NOMO-1 (cell line): ENCODE measurements around the gene MROH2B.
"Not testable (repeated sequence)": the region's sequence is repeated elsewhere in the genome, so short reads cannot be mapped to it uniquely, and the experiment has no call there.

ENCODE experiments used
- DNase-seq, 2 experiments: peaks; one replicate each; lab custom pipeline; 2025; ENCODE audit not compliant: unreplicated experiment in 2 of 2; lab: John Stamatoyannopoulos, UW

MROH2B gene

GRCh38 chr5:41032973-41033372, 38.2 kb downstream of the MROH2B start:
- DNase-seq: no peak

DNA sequence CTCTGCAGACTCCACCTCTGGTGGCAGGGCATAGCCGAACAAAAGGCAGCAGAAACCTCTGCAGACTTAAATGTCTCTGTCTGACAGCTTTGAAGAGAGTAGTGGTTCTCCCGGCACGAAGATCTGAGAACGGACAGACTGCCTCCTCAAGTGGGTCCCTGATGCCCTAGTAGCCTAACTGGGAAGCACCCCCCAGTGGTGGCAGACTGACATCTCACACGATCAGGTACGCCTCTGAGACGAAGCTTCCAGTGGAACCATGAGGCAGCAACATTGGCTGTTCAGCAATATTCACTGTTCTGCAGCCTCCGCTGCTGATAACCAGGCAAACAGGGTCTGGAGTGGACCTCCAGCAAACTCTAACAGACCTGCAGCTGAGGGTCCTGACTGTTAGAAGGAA, 48.5 kb downstream of the MROH2B start:
- not testable (repeated sequence) for DNase-seq

GRCh38 chr5:41012318-41012717, 58.8 kb downstream of the MROH2B start:
- DNase-seq: no peak

- no peak for DNase-seq
These were observed 60.6 kb downstream of the MROH2B start for GRCh38 chr5:41010572-41010971.

GRCh38 chr5:41009232-41009631, 61.9 kb downstream of the MROH2B start:
- no peak for DNase-seq

GRCh38 chr5:41004931-41005330, 66.2 kb downstream of the MROH2B start:
- no peak for DNase-seq

- no peak for DNase-seq
These were observed 67.3 kb downstream of the MROH2B start for GRCh38 chr5:41003670-41004376.

DNA sequence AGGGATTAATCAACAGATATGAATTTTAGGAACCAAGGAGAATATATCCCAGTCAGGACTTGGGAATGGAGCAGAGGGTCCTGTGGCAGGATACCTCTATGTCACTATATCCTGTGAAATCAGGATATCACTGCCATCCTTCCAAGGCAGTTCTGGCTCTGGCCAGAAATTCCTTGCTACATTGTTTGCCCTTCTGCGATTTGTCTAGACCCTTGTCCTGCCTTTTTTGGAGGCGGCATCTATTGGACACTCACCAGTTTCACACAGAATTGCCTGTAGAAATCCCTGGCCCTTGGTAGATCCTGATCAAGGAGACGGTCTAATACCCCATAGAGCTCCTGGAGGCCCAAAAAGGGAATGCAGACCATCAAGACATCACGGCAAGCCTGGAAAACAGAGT, 71.2 kb downstream of the MROH2B start:
- no peak for DNase-seq

DNA sequence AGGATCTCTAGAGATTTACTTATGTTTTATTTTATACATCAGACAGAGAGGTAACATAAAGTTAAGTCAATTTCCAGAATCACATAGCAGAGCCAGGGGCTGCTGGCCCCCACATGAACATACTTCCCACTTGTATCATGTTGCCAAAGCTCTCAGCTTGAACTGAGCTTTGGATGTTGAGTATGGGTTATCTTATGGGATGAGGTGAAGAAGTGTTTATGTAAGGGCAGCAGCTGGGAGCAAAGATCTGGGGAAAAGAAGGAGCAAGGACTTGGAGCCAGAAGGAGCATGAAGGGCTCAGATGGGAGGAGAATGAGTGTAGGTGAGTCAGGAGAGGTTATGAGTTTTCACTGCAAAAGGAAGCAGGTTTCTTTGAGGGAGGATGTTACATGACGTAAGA, 72.0 kb downstream of the MROH2B start:
- no peak for DNase-seq

GRCh38 chr5:40995801-40996586, 75.1 kb downstream of the MROH2B start:
- no peak for DNase-seq

DNA sequence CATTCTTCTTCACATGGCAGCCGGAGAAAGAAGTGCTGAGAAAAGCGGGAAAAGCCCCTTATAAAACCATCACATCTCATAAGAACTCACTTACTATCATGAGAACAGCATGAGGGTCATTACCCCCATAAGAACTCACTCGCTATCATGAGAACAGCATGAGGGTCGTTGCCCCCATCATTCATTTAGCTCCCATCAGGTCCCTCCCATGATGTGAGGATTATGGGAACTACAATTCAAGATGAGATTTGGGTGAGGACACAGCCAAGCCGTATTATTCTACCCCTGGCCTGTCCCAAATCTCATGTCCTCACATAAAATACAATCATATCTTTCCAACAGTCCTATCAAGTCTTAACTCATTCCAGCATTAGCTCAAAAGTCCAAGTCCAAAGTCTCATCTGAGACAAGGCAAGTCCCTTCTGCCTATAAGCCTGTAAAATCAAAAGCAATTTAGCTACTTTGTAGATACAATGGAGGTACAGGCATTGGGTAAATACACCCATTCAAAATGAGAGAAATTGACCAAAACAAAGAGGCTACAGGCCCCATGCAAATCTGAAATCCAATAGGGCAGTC, 79.1 kb downstream of the MROH2B start:
- DNase-seq: no peak

DNA sequence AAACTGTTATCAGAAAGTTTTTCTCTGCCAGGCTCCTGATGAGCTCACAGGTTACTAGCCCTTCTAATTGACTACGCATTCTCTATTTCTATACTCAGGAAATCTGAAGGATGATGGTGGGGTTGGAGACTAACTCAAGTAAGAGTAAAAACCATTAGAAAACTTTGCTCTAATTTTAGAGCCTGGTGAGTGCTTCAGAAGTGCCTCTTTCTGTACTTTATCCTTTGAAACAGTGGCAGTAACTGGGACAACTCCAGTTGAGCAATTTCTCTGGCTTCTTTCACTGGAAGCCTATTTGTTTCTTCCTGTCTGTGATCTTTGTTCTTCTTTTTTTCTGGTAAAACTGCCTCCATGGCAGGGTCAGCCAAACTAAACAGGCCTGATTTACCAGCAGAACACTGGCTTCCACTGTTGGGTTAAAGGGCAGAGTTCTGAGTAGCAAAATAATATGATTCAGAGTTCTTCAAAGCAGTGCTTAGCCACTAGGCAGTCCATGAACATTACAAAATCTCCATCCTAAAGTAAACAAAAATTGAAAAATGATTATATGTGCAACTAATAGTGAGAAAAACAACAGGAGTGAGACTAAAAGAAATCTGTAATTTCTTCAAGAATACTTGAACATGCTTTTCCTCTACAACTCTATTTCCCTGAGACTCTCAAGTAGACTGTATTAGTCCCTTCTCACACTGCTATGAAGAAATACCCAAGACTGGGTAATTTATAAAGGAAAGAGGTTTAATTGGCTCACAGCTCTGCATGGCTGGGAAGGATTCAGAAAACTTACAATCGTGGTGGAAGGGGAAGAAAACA, 79.8 kb downstream of the MROH2B start:
- DNase-seq: no peak

GRCh38 chr5:40988746-40989510, 82.2 kb downstream of the MROH2B start:
- no peak for DNase-seq

GRCh38 chr5:40987349-40987748, 83.8 kb downstream of the MROH2B start:
- DNase-seq: no peak

GRCh38 chr5:40986666-40987065, 84.5 kb downstream of the MROH2B start:
- DNase-seq: no peak

DNA sequence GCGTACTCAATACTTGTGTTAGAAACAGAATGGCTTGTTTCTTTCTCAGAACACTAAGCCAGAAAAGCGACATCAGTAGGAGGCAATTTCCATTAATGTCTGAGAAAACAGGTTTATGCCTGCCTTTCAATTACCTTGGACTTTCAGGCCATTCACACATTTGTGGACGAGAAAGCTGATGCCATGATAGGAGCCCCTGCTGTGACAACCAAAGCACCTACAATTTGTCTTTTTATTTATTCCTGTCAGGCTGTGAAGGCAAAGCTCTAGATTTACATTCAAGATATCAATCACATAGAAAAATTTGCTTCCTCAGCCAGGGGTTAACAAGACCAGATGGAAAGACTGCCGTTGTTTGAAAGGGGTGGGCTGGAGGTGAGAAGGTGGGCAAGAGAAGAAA, 85.6 kb downstream of the MROH2B start:
- DNase-seq: no peak

DNA sequence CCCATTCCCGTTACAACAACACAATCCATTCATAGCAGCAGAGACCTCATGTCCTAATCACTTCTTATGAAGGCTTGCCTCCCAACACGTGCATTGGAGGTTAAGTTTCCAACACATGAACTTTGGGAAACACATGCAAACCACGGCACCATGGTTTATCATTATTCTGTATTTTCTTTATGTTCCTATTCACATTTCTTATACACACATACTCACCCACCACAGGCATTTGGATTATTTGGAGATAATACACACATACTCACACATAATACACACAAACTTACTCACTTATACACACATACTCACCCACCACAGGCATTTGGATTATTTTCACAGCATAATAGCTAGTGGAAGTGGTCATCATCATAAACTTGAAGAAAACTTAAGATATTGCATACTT, 86.3 kb downstream of the MROH2B start:
- DNase-seq: no peak

- no peak for DNase-seq
These were observed 87.4 kb downstream of the MROH2B start for GRCh38 chr5:40983781-40984180.

DNA sequence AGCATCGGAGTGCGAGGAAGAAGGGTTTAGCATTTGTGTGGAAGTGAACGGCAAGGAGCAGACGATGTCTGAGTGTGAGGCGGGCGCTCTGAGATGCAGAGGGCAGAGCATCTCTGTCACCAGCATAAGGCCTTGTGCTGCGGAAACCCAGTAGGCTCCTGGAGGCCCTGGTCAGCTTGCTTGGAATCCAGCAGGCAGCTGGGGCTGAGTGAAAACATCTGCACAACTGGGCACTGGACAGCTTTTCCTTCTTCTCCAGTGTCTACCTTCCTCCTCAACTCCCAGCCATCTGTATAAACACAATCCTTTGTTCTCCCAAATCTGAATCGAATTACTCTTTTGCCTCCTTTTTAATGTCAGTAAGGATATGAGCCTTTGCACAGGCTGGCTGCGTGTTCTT, 89.7 kb downstream of the MROH2B start:
- DNase-seq: no peak

- DNase-seq: no peak
These were observed 94.3 kb downstream of the MROH2B start for GRCh38 chr5:40976836-40977235.
